Hair follicular keratinocyte (primary cell): Measurements from ENCODE around the gene GABRG3. TPM values are rescaled to one million over a fixed set of nuclear protein-coding genes. Genes with fewer than 3 reads are reported as not detected.

ENCODE experiments used
- total RNA-seq: library from RNA; depleted of rRNA; stranded (reverse); fragments of >200 nt; gene quantifications from 2 replicates; pipeline ENCODE4 v1.2.3, GENCODE V29; 2015

GABRG3 gene
- not detected in 2 replicates for total RNA-seq

DNA sequence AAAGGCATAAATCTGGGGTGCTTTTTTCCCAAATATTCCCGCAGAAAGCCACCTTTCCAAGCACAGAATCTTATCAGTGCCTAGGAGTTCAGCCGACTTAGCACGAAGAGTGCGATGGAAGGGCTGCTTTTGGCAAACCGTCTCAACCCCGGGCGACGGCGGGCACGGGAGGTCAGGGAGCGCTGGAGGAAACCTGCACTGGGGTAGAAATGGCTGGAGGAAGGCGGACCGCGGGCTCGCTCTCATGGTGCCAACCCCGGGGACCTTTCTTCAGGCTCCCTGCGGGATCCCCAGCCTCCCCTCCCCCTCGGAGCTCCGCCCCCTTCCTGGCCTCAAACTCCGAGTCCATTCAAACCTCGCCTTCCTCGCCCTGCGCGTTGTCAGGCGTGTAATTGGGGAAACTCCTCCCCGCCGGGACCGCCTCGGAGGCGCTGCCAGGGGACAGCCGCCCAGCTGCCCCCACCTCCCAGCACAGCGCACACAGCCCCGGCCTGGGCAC, at the start of gene GABRG3:
GABRG3 (plus strand) TSS at position 470 of the 499 bp plus-strand sequence.

Other genes with a start within 250 kb of the GABRG3 start
- gene GABRB3, start 198.1 kb upstream of the GABRG3 start, total RNA-seq = 1.1 and 1.8 TPM in 2 replicates
- gene GABRA5, start 104.1 kb upstream of the GABRG3 start, total RNA-seq = not detected in 2 replicates